Tibial nerve (tissue), 4 donors: ENCODE results near the gene RAB17.

Source experiments
- EP300 ChIP-seq, 2 donors: sonication (generic); formaldehyde crosslinking; IDR thresholded peaks; one replicate each; pipeline ENCODE4 v1.6.1; 2017; ENCODE audit warnings: antibody characterized with exemption in 2 of 2, mild to moderate bottlenecking in 1 of 2
- POLR2A ChIP-seq, 2 donors: fragments of 450-650 bp; IDR thresholded peaks; one replicate each; pipeline ENCODE4 v1.6.1; 2017; ENCODE audit warnings: antibody characterized with exemption in 2 of 2, mild to moderate bottlenecking in 2 of 2, moderate library complexity in 2 of 2
- TF ChIP-seq, protein P1 (sequence below), 5 experiments: fragments of 200-600 bp in 3 of 5; fragments of 450-650 bp in 2 of 5; sonication (generic) in 3 of 5; IDR thresholded peaks; one replicate each; pipeline ENCODE4 v1.5.1; 2016 to 2019; ENCODE audit warnings: antibody characterized with exemption in 5 of 5, mild to moderate bottlenecking in 3 of 5, moderate library complexity in 2 of 5

DNA sequence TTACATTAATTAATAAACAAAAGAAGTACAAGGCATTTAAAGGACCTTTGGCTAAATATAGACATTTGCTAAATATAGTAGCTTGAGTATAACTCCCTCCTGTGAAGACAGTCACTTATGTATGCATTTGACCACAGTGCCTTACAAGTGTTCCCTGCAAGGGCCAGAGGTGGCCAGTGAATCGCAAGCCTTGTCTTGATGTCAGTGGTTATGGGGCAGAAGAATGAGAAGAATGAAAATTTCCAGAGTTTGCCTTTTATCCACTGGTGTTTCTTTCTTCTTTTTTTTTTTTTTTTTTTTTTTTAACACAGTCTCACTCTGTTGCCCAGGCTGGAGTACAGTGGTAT lies 38.6 kb upstream of the RAB17 start:
- TF ChIP-seq, protein P1, sequence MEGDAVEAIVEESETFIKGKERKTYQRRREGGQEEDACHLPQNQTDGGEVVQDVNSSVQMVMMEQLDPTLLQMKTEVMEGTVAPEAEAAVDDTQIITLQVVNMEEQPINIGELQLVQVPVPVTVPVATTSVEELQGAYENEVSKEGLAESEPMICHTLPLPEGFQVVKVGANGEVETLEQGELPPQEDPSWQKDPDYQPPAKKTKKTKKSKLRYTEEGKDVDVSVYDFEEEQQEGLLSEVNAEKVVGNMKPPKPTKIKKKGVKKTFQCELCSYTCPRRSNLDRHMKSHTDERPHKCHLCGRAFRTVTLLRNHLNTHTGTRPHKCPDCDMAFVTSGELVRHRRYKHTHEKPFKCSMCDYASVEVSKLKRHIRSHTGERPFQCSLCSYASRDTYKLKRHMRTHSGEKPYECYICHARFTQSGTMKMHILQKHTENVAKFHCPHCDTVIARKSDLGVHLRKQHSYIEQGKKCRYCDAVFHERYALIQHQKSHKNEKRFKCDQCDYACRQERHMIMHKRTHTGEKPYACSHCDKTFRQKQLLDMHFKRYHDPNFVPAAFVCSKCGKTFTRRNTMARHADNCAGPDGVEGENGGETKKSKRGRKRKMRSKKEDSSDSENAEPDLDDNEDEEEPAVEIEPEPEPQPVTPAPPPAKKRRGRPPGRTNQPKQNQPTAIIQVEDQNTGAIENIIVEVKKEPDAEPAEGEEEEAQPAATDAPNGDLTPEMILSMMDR (IDR thresholded peaks at IDR 0.05), result no peak
- TF ChIP-seq EP300 (IDR thresholded peaks at IDR 0.05) (no peak), POLR2A (IDR thresholded peaks at IDR 0.05) (no peak)
